CD4-positive, alpha-beta T cell treated with Interleukin-15 for 1 hour (primary cell): ENCODE results near the gene MFSD12.
"Not testable (repeated sequence)": the region's sequence is repeated elsewhere in the genome, so short reads cannot be mapped to it uniquely, and the experiment has no call there.

ENCODE experiments used
- DNase-seq: peaks from one replicate; pipeline ENCODE4 v3.0.0-alpha.2; 2020

The MFSD12 gene

DNA sequence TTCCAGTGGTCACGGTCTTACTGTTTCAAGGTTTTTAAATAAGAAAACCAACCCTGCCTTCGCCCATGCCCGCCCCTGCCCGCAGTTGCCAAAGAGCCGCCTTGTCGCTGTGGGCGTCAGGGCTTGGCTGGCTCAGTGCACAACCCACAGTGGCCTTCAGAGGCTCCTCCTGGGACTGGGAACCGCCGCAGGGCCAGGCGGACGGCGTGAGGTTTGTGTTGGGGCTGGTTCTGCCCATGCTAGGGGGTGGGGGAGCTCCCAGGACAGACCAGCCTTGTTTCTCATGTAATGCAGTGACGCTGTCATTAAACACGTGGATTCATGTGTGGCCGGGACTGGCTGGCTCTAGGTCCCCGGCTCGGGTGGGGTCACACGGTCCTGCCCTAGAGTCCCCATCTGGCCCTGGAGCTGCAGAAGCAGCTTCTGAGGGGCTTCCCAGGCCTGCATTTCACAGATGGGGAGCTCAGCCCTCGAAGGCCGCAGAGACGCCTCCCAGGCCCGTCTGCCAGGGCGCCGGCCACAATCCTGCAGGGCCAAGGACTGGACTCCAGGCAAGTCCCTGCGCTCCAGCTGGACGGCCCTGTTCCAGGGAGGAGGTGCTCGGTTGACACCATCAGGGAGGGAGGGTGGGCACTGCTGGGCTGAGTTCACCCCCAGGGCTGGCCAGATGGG lies 20.8 kb downstream of the MFSD12 start:
- DNase-seq: no peak

- DNase-seq: no peak
Measured at GRCh38 chr19:3535981-3536380, 21.4 kb downstream of the MFSD12 start.

GRCh38 chr19:3535563-3535965 lies 21.8 kb downstream of the MFSD12 start:
- no peak for DNase-seq

- DNase-seq: no peak
Measured at GRCh38 chr19:3535235-3535535, 22.2 kb downstream of the MFSD12 start.

DNA sequence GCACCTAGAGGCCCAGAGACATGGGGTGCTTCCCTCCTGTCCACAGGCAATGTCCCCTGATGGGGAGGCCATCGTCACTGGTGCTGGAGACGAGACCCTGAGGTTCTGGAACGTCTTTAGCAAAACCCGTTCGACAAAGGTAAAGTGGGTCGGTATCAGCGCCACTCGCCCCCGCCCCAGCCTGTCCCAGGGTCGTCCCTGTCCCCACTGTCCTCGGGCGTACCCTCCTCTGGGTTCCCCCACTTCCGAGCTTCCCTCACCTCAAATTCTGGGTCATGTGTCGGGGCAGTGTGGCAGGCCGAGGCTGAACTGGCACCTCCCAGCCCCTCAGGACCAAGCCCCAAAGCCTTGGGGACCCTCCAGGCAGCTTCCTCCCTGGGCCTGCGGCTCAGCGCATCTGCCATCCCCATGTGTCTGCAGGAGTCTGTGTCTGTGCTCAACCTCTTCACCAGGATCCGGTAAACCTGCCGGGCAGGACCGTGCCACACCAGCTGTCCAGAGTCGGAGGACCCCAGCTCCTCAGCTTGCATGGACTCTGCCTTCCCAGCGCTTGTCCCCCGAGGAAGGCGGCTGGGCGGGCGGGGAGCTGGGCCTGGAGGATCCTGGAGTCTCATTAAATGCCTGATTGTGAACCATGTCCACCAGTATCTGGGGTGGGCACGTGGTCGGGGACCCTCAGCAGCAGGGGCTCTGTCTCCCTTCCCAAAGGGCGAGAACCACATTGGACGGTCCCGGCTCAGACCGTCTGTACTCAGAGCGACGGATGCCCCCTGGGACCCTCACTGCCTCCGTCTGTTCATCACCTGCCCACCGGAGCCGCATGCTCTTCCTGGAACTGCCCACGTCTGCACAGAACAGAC lies 22.8 kb downstream of the MFSD12 start:
- DNase-seq: no peak

DNA sequence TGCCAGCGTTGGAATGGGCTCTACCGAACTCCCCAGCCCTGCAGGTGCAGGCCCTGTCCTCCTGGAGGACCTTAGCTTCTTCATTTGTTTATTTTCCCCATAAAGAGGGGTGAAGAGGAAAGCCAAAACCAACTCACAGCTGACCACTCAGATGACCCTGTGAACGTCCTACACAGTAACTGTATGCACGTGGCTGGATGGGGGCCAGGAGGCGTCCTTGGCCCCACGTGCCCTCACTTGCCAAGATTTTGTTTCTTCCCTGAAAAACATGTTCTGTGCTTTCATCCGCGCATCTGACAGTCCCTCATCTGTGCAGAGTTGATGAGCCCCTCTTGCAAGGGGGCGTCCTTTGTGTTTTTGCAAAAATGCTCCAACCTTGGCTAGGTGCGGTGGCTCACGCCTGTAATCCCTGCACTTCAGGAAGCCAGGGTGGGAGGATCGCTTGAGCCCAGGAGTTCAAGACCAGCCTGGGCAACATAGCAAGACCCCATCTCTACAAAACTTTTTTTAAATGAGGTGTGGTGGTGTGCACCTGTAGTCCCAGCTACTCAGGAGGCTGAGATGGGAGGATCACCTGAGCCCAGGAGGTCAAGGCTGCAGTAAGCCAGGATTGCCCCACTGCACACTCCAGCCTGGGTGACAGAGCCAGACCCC lies 23.7 kb downstream of the MFSD12 start:
- DNase-seq: no peak

- DNase-seq: no peak
Measured at GRCh38 chr19:3533033-3533432, 24.4 kb downstream of the MFSD12 start.

DNA sequence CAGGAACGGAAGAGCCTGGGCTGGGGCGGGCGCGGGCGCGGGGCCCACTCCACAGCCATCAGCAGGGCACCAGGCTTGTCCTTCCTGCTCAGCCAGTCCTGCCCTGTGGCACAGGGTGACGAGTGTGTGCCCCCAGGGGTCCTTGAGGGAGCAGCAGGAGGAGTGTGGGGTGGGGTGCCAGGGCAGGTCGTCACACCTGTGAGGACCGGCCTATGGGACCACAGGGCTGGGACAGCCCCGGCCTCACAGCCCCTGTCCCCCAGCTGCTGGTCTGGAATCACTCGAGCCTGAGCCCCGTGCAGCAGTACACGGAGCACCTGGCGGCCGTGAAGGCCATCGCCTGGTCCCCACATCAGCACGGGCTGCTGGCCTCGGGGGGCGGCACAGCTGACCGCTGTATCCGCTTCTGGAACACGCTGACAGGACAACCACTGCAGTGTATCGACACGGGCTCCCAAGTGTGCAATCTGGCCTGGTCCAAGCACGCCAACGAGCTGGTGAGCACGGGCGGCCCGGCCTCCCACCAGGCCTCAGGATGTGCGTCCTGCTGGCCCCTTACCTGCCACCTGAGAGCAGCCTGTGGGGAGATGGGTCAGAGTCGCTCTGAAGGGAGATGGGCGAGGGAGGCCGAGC lies 25.1 kb downstream of the MFSD12 start:
- no peak for DNase-seq

GRCh38 chr19:3531716-3532115 lies 25.7 kb downstream of the MFSD12 start:
- no peak for DNase-seq

- DNase-seq: no peak
Measured at GRCh38 chr19:3530389-3530788, 27.0 kb downstream of the MFSD12 start.

DNA sequence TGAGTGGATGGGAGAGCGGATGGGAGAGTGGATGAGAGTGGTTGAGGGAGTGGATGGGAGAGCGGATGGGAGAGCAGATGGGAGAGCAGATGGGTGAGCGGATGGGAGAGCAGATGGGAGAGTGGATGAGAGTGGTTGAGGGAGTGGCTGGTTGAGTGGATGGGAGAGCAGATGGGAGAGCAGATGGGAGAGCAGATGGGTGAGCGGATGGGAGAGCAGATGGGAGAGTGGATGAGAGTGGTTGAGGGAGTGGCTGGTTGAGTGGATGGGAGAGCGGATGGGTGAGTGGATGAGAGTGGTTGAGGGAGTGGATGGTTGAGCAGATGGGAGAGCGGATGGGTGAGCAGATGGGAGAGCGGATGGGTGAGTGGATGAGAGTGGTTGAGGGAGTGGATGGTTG lies 28.1 kb downstream of the MFSD12 start:
- not testable (repeated sequence) for DNase-seq

DNA sequence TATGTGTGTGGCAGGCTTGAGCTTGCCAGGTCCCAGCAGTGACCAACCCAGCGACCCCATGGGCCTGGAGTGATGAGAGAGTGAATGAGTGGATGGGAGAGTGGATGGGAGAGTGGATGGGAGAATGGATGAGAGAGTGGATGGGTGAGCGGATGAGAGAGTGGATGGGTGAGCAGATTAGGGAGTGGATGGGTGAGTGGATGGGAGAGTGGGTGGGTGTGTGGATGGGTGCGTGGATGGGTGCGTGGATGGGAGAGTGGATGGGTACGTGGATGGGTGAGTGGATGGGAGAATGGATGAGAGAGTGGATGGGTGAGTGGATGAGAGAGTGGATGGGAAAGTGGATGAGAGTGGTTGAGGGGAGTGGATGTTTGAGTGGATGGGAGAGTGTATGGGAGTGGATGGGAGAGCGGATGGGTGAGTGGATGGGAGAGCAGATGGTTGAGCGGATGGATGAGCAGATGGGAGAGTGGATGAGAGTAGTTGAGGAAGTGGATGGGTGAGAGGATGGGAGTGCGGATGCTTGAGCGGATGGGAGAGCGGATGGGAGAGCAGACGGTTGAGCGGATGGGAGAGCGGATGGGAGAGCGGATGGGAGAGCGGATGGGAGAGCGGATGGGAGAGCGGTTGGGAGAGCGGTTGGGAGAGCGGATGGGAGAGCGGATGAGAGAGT lies 28.7 kb downstream of the MFSD12 start:
- no peak for DNase-seq

DNA sequence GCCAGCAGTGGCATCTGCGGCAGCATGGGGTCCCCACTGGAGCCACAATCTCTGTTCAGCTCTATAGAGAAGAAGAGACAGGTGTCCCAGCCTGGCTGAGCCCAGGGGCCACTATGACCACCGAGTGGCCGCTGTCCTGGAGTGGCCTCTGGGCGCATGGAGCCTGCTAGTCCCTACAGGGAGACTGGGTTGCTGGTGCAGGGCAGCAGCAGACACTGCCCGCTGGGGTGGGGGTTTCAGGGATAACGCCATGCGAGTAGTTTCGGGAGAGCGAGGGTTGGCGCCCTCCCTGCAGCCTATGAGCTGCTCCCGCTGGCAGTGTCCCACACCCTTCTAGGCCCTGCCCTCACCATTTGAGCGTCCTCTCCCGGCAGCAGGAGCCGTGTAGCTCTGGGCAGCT lies 29.3 kb downstream of the MFSD12 start:
- no peak for DNase-seq

DNA sequence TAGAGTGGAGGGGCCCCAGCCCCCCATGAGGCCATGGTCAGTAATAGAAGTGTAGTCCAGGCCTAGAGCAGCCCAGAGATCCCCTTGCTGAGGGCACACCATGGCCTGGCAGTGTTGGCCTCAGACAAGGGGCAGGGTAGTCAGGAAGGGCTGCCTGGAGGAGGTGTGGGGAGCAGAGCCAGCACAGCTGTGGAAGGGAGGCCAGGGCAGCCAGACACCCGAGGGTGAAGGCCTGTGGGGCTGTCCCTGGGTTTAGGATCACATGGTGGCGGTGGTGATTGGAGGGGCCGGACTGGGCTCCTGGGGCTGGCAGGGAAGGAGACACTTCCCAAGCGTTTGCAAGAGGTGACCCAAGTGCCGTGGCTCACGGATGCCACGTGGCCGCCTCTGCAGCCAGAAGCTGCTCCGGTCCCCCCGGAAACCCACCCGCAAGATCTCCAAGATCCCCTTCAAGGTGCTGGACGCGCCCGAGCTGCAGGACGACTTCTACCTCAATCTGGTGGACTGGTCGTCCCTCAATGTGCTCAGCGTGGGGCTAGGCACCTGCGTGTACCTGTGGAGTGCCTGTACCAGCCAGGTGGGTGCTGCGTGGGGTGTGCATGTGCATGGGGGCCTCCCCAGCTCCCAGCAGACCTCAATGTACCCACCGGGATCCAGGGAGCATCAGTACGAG lies 30.0 kb downstream of the MFSD12 start:
- DNase-seq: no peak

DNA sequence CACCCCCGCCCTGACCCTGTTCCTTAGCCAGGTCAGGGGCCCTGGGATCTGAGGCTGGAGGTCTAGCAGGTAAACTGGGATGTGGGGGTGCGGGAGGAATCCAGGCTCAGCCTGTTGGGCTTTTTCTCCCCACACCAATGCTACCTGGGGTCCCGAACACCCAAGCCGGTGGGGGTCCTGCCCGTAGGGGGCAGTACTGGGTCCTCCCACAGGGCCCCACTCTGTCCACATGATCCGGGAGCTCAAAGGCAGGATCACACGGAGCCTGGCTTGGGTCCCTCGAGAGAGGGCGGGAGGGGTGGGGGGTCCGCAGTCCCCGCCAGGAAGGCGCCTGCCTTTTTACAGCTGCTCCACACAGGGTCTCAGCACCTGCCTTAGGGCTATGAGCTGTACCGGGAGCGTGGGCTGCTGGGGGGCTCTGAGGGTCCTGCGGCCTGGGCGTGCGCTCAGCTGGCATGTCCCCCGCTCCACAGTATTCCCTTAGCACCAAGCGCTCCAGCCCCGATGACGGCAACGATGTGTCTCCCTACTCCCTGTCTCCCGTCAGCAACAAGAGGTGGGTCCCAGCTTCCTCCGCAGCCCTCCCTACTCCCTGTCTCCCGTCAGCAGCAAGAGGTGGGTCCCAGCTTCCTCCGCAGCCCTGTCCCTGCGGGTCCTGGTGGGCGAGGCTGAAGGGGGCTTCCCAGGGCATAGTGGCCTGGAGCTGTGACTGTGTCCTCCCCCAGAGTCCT lies 30.7 kb downstream of the MFSD12 start:
- DNase-seq: no peak

DNA sequence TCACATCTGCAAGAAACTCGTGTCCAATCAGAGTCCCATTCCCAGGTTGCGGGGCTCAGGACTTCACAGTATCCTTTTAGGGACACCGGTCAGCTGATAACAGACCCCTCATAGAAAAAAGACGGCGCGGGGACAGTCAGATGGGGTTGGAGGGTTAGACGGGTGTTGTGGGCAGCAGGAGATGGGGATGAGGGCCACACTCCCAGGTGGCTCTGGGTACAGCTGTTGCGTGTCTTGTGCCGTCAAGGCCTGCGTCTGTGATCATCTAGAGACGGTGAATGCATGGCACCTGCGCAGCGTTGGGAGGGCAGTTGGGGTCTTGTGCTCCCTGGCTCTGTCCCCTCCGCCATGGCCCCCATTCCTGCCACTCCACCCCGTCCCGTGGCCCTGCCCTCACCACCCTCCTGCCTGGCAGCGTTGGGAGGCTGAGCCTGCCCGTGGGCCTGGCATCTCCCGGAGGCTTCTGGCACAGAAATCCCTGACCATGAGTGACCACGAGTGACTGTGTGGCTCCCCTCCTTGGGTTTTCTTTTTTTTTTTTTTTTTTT lies 32.4 kb downstream of the MFSD12 start:
- no peak for DNase-seq

- no peak for DNase-seq
Measured at GRCh38 chr19:3524078-3524842, 33.1 kb downstream of the MFSD12 start.

GRCh38 chr19:3523361-3524077 lies 33.9 kb downstream of the MFSD12 start:
- DNase-seq: no peak

DNA sequence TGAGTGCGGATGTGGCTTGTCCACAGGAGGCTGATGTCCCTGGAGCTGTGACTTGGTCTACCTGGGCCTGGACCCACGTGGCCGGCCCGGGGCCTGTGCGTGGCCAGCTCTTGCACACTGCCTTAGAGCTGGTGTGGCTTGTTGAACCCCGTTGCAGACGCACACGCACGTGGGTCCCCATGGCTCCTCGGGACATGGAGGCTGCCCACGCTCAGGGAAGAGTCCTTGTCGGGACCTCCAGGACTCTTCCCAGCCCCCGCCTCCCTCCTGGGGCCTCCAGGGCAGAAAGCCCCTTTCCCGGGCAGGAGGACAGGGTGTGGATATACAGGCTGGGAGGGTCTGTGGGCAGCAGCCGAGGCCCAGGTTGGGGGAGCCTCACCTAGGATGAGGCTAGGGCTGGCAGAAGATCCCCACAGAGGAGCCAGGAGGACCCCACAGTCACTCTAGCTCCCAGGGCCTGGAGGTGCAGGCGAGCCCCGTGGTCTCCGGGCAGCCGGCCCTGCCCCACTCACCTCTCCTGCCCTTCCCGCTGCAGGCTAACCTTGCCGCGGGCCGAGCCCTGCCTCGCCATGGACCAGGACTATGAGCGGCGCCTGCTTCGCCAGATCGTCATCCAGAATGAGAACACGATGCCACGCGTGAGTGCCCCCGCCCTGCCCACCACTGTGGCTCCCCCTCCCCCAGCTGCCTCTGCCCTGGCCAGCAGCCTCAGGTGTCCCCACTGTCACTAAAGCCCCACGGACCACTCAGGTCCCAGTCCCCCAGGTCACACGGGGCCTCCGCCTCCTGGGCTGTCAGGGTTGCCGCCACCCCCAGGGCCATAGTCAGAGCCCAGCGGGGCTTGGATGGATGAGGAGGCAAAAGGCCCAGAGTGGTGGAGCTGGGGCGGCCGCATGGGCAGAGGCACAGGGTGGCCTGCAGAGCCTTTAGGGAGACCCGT lies 34.7 kb downstream of the MFSD12 start:
- DNase-seq: no peak
